Kidney capillary endothelial cell (primary cell): ENCODE data around the gene RFFL.
"Not testable (repeated sequence)": the region's sequence is repeated elsewhere in the genome, so short reads cannot be mapped to it uniquely, and the experiment has no call there.

Source experiments
- DNase-seq: peaks from one replicate; pipeline ENCODE4 v3.0.0-alpha.2; 2018; ENCODE audit warnings: low spot score

Gene RFFL

GRCh38 chr17:35048685-35049379 is 14.7 kb downstream of the RFFL start:
- no peak for DNase-seq

- no peak for DNase-seq
Observed at GRCh38 chr17:35046740-35047283, 16.7 kb downstream of the RFFL start.

GRCh38 chr17:35046245-35046644 is 17.3 kb downstream of the RFFL start:
- no peak for DNase-seq

- DNase-seq: not testable (repeated sequence)
Observed at GRCh38 chr17:35045458-35045979, 18.0 kb downstream of the RFFL start.

- no peak for DNase-seq
Observed at GRCh38 chr17:35044181-35044580, 19.3 kb downstream of the RFFL start.

- no peak for DNase-seq
Observed at GRCh38 chr17:35041390-35041789, 22.1 kb downstream of the RFFL start.

- DNase-seq: no peak
Observed at GRCh38 chr17:35038453-35038852, 25.1 kb downstream of the RFFL start.

- DNase-seq: no peak
Observed at GRCh38 chr17:35030780-35031179, 32.7 kb downstream of the RFFL start.

GRCh38 chr17:35028531-35029262 is 34.8 kb downstream of the RFFL start:
- DNase-seq: peak; percentile 14

- not testable (repeated sequence) for DNase-seq
Observed at GRCh38 chr17:35028097-35028496, 35.4 kb downstream of the RFFL start.

GRCh38 chr17:35025541-35025940 is 38.0 kb downstream of the RFFL start:
- DNase-seq: no peak

- no peak for DNase-seq
Observed at GRCh38 chr17:35023538-35023937, 40.0 kb downstream of the RFFL start.

GRCh38 chr17:35022536-35023063 is 40.9 kb downstream of the RFFL start:
- DNase-seq: peak; percentile 98

- DNase-seq: no peak
Observed at GRCh38 chr17:35021520-35022380, 41.8 kb downstream of the RFFL start.

GRCh38 chr17:35019386-35020179 is 43.9 kb downstream of the RFFL start:
- no peak for DNase-seq

GRCh38 chr17:35018814-35019213 is 44.7 kb downstream of the RFFL start:
- no peak for DNase-seq

- DNase-seq: no peak
Observed at GRCh38 chr17:35017021-35017420, 46.5 kb downstream of the RFFL start.

GRCh38 chr17:35016369-35016768 is 47.1 kb downstream of the RFFL start:
- no peak for DNase-seq

GRCh38 chr17:35011671-35012216 is 51.8 kb downstream of the RFFL start:
- no peak for DNase-seq

- DNase-seq: no peak
Observed at GRCh38 chr17:35010093-35010492, 53.4 kb downstream of the RFFL start.

- no peak for DNase-seq
Observed at GRCh38 chr17:35006961-35007360, 56.5 kb downstream of the RFFL start.
